Stimulated activated CD8-positive, alpha-beta memory T cell treated with anti-CD3 and anti-CD28 coated beads, Interleukin-7, amount 100 ng/mL, for 24 hours (primary cell): ENCODE data around the gene SNX9.
"Not testable (repeated sequence)": the region's sequence is repeated elsewhere in the genome, so short reads cannot be mapped to it uniquely, and the experiment has no call there.

ENCODE experiments used
- DNase-seq: peaks from one replicate; pipeline ENCODE4 v3.0.0-alpha.2; 2020; ENCODE audit warnings: low read depth

SNX9 gene

DNA sequence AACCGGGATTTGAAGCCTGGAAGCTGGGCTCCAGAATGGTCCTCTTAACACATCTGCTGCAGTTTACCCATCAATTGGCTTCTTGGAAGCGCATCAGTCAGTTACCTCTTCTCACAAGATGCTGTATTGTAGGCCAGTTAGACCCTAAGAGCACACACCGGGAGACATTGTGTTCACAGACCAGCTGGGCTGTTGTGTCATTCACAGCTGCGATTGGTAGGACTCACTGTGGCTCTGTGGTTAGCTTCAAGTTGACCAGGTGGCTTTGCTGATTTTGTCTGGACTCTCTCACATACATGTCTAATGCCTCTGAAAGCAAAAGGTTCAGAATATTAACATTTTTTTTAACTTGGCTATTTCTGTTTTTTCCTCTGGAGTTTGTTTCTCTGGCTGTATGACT lies 64.8 kb downstream of the SNX9 start:
- no peak for DNase-seq

DNA sequence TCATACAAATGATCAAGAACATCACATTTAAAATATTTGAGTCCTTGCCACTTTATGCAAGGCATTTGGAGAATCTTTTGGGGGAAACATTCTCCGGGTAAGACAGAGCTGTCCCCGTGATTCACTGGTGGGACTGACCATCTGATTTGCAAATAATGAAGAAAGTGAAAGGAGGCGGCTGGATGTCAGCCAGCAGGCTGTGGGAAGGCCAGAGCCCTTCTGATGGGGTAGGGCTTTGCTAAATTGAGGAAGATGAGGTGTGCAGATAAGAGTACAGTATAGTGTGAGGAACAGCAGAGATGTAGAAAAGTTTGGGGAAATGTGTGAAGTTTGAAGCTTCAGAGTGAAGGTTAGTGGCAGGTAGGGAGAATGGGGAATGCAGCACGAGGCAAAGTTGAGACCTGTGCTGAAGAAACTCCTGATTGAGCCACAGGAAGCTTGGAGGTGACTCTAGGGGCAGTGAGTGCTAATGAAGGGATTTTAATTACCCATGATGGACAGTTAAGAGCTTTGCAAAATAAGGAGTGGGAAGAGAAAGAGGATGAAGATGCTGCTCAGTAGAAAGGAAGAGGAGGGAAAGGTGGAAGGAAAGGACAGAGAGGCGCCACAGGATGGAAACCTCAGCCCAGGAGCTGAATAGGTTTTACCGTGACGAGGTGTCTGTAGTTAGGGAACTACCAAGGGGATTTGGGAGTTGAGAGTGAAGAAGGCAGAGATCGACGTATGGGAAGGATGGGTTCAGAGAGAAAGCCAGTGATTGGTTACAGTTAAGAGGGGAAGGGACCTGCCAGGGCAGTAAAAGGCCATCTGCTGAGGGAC lies 68.7 kb downstream of the SNX9 start:
- DNase-seq = no peak

DNA sequence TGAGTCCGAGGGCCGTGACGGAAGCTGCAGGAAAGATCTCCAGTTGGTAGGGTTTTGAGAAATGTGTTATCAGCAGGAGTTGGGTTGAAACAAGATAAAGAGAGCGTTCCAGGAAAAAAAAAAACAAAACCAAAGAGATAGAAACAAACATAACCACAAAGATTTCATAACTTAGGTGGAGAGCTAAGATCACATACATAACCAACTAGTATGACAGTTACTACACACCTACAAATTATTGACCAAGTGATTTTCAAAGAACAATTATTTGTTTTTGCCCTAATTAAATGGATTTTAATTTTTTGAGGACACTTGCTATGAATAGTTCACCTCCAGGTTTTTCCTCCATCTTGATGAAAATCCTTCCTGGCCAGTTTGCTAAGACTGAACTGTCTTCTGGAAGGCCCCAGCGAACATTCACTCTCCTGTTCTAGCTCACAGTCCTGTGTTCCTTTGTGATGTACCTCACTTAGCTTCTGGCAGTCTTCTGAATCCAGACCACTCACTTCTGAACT lies 69.4 kb downstream of the SNX9 start:
- DNase-seq = no peak

DNA sequence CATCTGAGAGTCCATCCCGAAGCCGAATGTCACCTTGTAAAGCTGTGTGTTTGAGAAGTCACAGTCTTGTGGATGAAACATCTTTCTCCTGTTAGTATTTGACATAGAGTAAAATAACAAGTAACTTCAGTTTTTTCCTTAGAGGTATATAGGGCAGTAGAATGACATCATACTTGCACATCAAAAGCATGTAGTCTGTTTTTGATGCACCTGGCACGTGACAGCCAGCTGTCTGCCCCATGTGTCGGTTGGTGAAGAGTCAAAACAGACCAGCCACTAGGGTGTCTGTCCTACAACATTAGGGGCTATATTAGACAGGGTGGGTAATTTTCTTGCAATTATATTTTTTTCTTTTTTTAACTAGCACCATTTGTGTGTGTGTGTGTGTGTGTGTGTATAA lies 70.2 kb downstream of the SNX9 start:
- no peak for DNase-seq

DNA sequence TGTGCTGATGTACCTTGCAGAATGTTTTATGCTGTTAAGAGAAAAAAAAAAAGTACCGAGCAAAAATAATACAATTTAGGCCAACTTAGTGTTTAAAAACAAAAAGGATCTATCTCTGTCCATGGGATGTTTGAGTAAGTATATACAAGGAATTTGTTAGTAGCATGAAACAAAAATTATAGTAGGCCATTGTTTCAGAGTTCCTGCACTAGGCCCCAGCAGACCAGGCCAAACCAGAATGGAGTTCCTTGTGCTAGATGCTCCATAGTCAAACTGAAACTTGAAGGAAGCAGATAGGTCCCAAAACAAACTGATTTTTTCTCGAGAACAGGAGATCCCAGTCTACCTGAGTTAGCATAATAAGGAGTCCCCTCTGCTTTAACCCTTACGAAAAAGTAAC lies 72.5 kb downstream of the SNX9 start:
- no peak for DNase-seq

DNA sequence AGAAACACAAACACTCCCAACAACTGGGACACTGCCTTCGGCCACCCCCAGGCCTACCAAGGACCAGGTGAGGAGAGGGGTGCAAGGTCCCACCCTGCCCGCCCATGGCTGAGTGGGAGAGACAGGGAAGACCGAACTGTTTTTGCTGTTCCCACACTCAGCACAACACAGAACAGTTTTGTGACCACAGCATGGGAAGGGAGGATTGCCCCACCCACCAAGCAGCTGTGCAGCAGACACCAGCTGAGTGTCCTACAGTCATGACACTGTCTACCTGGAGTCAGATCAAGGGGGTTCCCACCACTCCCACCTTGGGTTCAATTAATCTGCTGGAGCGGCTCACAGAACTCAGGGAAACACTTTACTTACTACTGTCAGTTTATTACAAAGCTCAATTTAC lies 73.9 kb downstream of the SNX9 start:
- DNase-seq = no peak

DNA sequence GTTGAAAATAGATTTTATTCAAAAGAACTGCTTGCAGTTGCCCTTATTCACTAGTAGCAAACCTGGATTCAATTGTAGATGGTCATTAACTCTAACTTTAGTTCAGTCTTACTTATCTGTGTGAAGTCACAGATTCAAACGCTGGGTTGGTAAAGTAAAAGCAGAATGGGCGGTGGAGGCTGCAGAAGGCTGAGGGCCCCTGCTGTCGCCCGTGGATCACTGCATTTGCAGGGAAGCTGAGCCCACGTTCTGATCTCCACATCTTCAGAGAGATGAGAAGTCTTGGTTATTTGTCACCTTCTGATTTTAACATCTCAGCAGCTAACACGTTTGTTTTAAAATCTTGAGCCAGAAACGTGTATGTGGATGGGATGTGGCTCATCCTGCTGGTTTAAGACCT lies 75.1 kb downstream of the SNX9 start:
- no peak for DNase-seq

DNA sequence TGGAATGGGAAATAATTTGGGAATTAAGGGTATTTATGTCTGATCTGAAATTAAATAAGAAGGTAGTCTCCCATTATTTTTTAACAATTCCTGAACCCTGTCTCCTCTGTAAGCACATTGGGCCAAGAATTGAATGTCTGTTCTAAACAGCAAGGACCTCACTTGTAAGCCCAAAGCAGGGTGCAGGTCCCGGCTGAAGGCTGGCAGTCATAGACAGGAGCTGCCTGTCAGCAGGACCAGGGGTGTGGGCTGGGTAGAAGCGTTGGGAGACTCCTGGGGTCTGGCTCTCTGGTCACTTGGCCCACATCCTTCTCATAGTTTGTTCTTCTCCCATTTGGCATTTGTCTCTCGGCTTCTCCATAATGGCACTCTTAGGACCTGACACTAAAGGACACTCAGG lies 75.6 kb downstream of the SNX9 start:
- no peak for DNase-seq

DNA sequence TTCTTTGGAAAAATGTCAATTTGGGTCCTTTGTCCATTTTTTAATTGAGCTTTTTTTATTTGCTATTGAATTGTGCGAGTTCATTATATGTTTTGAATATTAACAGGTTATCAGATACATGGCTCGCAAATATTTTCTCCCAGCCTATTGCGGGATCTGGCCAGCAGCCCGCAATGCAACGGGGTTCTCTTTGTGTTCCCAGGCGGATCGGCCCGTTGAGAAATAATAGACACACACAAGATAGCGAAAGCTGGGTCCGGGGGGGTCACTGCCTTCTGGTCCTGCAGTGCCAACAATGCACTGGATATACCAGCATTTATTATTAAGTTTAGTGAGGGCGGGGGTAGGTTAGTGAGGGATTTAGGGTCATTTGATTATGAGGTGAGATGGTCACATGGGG lies 77.2 kb downstream of the SNX9 start:
- not testable (repeated sequence) for DNase-seq

DNA sequence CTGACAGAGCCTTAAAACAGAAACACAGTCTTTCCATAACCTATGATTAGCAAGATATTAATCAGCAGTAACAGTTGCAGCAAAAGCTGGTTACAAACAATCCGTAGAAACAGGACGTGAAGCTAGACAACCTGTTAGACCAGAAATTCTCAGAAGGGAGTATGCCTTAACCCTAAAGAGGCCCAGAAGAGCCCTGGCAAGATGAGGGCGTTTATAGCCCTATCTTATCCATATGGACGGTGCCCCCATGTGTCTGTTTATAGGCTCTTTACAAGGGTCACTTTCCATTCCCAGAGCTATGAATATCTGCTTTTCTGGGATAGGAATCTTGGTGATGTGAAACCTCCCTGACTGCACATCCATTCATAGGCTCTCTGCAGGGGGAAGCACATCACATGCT lies 77.7 kb downstream of the SNX9 start:
- not testable (repeated sequence) for DNase-seq

DNA sequence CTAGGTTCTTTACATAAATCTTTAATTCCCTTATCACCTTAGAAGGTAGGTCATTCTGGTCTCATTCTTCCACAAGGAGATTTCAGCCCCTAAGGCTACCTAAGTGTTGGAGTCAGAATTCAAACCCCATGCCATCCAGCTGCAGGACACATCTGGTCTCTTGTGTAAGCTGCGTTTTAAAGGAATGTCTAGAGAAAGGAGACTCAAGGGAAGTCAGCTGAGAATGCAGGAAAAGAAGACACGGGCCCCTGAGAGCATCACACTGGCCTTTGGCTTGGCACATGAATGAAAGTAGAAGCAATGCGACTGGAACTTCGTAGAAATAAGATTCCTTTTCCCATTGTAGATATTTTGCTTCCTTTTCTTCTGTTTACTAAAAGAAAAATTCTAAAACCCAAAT lies 82.0 kb downstream of the SNX9 start:
- no peak for DNase-seq

DNA sequence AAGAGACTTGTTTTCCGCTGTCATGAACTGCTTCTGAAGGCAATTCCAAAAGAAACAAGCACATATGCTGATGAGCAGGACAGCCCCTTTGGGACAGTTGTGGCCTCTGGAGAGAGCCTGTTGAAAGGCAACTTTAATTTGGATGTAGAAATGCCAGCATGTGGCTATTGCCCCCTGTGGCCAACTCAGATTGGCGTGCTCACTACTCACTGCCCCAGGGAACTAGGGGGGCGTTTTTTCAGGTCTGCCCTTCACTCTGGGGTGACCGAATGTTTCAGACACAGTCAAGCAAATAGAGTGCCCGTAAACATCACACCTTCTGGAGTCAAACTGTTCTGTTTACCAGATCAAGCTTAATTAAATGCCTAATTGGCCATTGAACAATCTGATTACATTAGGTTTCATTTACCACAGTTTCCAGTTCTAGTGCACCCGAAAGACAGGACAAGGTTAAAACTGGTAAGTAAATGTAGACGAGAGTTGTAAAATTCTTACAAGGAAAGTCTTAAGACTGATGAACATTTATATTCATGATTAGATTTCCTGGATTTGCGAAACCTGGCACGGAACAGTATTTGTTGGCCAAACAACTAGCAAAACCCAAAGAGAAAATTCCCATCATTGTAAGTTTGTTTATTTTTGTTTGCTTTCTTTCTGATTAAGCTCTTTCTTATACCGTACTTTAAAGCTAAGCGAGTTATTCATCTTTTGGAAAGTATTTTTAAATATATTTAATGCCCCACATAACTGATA lies 82.7 kb downstream of the SNX9 start:
- DNase-seq = no peak

DNA sequence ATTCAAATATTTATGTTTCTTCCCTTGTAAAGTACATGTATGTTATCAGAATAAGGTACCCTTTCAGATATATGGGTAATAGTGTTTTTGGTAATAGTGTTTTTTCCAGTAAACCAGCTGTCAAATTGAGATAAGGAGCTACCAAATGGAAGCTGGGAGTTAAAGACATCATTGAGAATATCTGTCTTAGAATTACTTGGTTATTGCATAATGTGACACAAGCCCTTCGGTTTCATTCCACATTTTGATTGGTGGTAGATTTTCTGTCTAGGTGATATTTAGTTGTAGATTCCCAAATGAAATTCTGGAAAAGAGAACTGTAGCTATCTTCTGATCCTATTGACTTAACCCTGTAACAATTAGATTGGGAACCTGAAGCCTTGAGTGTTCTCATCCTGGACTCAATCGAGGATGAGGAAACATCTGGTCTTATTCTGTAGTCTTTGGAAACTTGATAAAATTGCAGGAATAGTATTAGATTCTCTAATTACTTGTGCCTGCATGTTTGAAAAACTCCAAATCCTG lies 83.6 kb downstream of the SNX9 start:
- no peak for DNase-seq

DNA sequence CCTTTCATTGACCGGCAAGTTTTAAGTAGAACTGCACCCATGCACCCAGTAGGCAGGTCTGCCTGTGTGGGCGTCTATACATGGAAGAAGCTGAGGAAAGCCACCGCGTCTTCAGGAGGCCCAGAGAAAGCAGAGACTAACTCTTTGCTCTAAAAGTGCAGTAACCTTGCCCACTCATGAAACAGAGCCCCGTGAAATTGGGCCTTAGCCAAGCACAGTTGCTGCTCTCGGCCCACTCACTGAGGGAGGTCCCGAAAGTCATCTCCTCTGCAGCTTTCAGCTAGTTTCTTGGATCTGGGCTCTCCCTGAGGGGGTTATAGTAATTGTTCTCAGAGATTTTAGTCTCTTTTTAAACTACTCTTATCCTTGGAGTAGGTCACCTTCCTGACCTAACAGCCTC lies 84.6 kb downstream of the SNX9 start:
- no peak for DNase-seq

DNA sequence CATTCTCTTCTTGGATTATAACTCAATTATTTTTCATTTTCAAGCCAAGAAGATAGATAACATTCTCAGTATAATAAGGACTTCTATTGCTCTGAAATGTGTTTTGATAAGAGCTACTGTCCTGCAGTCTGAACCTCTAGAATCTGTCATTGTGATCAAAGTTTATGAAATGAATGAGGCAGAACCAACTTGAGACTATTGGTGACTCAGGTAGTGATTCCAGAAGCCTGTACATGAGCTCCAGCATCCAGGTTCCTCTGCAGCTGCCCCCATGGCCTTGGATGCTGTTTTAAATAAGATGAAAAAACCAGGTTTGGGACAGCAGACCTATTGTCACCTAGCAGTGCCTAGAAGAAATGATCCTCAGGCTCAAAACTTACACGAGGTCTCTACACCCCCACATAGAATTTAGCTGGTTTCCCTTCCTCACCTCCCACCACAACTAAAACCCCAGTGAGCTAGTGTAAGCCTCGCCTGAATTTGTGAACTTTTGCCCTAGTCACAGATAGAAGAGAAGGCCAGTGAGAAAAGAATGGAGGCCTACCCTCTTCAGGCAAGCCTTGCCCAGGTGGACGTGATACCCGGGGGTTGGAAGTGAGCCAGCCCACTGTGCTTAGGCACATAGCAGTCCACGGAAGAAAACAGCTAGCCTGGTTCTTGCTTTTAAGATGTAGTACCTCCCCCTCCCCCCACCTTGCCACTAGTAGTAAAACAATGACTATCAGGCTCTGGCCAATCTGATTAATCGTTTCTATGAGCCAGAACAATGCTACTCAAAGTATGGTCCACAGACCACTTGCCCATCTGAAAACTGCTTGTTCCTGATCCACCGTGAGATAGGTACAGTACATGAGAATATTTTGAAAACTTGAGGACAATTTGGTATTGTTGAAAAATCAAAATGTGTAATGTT lies 85.6 kb downstream of the SNX9 start:
- no peak for DNase-seq

DNA sequence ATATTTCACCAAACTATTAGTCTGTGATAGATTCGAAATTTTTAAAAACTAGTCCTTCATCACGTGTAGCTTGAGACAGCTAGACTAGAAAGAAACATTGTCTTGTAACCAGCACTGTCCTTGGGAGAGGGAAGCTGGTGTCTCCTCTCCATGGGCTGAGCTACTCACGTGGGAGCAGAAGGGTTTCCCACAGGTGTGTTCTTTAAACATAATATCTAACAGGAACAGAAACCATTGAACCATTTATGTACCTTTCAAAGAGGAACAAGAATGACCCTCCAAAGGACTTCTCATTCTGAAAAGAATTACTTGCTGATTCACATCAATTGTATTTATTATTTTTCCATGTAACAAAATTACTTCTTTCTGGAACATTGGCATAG lies 86.2 kb downstream of the SNX9 start:
- no peak for DNase-seq

DNA sequence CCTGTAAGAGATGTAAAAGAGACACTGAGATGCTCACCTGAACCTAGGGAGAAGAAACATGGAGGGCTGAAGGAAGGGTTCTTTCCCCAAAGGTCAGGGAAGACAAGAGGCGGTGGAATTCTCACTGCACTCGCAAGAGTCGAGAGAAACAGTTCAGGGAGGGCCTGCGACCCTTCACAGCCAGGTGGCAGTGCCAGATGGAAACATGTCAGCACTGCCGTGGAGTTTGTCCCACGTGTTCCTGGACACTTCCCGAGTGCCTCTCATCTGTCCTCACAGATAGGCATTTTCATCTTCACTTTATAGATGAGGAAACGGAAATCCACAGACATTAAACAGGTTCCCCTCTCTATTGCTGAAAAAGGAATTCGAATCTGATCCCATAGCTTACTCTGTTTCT lies 88.2 kb downstream of the SNX9 start:
- DNase-seq = no peak

DNA sequence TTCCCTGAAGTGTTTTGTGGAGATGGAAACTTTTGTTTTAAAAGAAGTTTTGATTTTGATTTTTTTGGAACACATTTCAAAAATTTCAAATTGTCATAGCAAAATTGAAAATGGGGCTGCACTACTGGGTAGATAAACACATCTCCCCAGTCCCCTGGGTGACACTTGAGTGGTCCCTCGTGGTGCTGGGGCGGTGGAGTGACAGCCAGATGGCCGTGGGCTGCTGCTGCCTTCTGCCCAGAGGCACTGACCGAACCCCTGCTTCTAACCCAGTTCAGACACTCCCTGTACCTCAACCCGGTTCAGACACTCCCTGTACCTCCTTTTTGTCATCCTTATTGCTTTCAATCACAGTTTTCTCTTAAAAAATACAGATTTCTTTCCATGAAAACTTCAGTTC lies 88.7 kb downstream of the SNX9 start:
- no peak for DNase-seq

DNA sequence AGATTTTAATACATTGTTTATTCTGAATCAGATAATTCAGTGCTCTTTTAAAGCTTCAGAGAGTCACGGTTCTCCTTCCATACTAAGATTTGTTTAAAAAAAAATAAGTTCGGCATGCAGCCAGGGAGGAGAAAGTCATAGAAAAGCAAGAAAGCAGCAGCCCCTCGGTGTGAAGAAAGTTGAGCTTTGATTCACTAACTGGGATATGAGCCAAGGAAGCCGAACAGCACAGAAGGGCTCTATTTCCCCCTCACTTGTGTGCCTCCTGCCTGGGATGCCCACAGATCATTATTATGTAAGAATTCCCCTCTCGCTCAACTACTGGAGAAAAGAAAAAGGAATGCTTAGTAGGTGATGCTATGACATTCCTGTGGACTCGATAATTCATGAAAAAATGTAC lies 89.3 kb downstream of the SNX9 start:
- DNase-seq = no peak

DNA sequence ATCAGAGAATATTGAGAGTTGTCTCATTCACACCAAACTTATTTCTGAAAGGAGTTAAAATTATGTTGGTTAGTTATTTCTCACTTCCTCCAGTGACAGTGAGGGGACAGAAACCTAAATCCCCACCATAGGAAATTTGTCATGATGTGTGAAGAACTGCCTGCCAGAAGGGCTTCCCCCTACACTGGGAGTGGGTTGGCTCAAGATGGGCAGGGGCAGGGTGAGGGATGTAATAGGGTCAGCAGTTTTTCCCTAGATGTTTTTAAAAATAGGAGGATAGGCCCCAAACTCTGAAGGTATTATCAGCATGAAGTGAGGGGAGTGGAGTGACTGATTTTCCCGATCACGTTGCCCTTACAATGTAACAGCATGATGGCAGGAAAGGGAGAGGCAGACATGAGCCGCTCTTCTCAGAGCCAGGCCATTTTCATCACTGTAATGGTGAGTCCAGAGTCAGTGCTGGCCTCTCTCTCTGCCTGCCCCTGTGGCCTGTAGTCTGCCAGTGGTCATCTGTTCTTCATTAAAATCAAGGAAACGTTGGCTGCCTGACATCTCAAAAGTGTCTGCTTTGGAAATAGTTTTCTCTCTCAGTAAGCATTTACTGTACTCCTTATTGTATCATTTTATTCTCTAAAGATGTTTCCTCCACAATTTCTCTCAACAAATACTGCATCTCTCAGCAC lies 98.8 kb downstream of the SNX9 start:
- no peak for DNase-seq

DNA sequence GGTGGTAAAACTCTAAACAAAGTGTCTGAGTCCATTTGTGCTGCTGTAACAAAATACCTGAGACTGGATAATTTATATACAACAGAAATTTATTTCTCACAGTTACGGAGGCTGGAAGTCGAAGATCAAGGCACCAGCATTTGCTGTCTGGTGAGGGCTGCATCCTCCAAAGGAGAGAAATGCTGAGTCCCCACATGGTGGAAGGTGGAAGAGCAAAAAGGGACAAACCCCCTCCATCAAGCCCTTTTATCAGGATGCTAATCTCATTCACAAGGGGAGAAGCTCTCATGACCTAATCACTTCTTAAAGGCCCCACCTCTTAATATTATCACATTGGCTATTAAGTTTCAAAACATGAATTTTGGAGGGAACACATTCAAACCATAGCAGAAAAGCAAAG lies 102.7 kb downstream of the SNX9 start:
- DNase-seq = no peak

DNA sequence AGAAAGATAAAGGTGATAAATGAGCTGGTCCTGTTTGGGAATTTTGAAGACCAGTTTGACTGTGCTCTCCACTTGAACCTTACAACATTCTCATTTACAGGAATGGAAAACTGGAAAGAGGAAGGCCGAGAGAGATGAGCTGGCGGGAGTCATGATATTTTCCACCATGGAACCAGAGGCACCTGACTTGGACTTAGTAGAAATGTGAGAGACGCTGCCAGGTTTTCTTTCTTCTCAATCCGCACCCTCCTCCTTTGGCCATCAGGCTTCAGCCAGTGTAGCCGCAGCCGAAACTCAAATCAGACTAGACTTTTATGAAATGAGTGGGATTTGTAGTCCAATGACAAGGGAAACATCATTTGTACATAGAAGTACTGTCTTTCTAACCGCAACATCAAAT lies 104.0 kb downstream of the SNX9 start:
- DNase-seq = no peak
